Lower leg skin (tissue), 3 donors: Measurements from ENCODE around the gene CALR3.

Experiments used
- POLR2A ChIP-seq, 2 donors: fragments of 450-650 bp; IDR thresholded peaks; one replicate each; pipeline ENCODE4 v1.6.1; 2016 to 2017; ENCODE audit warnings: antibody characterized with exemption in 2 of 2, mild to moderate bottlenecking in 1 of 2, moderate library complexity in 1 of 2
- TF ChIP-seq, protein P1 (sequence below), 3 donors: fragments of 450-650 bp; IDR thresholded peaks; one replicate each; pipeline ENCODE4 v1.5.1; 2016; ENCODE audit warnings: antibody characterized with exemption in 3 of 3, mild to moderate bottlenecking in 3 of 3, moderate library complexity in 2 of 3

DNA sequence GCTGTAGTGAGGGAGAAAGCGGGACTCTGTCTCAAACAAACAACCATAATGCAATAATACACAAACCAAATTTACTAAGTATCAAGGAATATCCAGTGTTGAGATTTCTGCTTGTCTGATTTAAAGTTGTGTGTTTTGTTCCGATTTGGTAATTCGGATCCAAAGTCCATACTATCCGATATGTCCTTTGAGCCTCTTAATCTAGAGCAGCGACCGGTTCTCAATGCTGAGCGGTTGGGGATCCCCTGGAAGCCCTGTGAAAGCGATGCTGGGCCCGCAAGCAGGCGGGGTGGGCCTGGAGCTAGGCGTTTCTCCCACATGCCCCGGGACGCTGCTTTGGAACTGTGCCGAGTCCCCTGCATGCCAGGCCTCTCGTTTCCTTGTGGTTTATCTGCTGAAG, 20.4 kb upstream of the CALR3 start:
- TF ChIP-seq, protein P1, sequence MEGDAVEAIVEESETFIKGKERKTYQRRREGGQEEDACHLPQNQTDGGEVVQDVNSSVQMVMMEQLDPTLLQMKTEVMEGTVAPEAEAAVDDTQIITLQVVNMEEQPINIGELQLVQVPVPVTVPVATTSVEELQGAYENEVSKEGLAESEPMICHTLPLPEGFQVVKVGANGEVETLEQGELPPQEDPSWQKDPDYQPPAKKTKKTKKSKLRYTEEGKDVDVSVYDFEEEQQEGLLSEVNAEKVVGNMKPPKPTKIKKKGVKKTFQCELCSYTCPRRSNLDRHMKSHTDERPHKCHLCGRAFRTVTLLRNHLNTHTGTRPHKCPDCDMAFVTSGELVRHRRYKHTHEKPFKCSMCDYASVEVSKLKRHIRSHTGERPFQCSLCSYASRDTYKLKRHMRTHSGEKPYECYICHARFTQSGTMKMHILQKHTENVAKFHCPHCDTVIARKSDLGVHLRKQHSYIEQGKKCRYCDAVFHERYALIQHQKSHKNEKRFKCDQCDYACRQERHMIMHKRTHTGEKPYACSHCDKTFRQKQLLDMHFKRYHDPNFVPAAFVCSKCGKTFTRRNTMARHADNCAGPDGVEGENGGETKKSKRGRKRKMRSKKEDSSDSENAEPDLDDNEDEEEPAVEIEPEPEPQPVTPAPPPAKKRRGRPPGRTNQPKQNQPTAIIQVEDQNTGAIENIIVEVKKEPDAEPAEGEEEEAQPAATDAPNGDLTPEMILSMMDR (IDR thresholded peaks at IDR 0.05), result no peak
- no peak for TF ChIP-seq POLR2A (IDR thresholded peaks at IDR 0.05)
